Inferior parietal cortex (tissue), 1 donor: ENCODE data around the gene PRLR.
A peak's percentile ranks its signal among the peaks of the same experiment; 100 is the strongest.

ENCODE experiments used
- DNase-seq: peaks from one replicate; pipeline ENCODE4 v3.0.0-alpha.2; 2016; ENCODE audit errors: extremely low spot score

PRLR gene

DNA sequence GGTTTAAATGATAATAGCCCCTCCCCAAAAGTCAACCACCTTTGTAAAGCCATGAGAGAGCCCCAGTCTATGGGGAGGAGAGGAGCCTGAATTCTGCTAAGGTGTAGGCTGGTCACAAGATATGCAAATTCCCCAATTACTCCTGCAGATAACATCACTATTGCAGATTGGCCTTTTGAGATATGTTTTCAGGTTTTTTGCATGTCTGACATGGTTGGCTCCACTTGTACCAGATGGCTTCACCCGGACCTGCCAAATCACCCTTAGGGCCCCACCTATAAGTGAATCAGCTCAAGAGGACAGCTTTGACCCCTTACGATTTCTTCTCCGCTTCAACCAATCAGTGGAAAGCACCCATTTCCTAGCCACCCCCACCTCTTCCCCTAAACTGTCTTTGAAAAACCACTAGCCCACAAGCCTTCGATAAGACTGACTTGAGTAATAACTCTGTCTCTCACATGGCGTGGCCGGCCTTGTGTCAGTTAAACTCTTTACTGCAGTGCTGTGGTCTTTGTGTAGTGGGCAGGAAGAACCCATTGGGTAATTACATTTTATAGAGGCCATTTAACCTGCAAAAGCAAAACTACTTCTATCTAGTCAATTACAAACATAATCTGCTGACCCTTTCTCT, 69.7 kb downstream of the PRLR start:
- DNase-seq = no peak

- DNase-seq = no peak
Measured at GRCh38 chr5:35159370-35159742, 70.9 kb downstream of the PRLR start.

DNA sequence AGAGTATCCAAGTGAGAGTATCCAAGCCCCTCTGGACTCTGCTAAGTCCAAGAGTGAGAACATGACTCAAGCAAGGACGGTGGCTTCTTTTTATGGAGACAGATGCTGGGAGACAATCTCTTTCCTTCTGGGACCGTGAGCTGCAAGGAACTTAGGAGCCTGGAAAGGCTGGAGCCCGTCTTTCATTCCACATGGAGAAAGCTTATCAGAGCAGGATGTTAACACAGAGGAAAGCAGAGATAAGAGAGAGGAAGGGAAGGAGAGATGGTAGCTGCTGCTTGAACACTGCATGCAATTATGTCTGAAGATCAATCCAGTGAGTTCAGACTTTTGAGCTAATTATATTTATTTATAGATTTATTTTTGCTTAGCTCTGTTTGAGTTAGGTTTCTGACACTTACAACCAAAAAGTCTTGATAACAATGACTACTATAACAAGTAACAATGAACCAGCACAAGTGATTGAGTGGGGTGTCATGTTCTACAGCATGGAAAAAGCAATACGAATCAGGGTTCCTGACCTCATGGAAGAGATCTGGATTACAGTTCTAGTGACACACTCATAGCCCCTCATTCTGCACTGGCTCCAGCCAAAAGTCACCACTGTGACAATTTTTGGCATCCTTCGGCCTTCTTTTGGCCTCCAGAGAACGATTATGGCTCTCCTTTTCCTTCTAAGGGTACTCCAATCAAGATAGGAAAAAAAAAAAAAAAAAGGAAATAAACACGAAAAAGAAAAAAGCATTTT, 71.5 kb downstream of the PRLR start:
- no peak for DNase-seq

- DNase-seq = no peak
Measured at GRCh38 chr5:35158204-35158603, 72.1 kb downstream of the PRLR start.

DNA sequence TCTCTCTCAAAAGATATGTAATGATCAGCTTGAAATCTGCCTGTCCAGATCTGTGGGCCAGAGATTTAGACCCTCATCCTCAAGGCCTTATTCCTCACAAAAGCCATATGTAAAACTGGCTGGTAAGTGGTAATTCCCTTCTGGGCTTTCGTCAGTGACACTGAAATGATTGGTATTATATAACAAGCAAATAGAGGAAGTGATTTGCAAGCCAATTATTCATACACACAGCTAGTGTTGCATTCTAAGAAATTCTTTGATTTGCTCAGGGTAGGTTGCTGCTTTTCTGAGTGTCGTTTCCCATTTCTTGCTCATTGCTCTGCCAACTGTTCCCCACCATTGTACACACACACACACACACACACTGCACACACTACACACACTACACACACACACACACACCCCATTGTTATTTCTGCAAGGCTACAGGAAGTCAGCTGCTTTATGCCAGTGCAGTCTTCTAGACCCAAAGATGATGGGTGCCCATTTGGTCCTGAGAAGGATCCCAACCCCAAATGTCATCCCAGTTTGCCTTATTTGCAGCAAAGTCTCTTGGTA, 76.8 kb downstream of the PRLR start:
- no peak for DNase-seq

DNA sequence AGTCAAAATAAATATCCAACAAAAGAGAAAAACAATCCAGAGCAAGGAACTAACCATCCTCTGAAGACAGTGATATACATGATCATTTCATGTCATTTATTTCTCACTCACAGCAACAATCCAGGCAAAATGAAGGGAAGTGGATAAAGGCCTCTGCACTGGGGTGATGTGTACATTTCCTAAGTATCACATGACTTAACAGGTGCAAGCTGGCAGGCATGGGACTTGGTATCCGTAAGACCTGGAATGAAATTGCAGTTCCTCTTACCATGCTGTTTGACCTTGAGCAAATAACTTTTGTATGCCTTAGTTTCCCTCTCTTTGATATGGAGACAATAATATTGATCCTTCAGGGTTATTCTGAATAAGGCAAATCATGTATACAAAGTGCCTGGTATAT, 77.6 kb downstream of the PRLR start:
- DNase-seq = no peak

GRCh38 chr5:35151146-35151920, 79.0 kb downstream of the PRLR start:
- DNase-seq = peak; percentile 48

DNA sequence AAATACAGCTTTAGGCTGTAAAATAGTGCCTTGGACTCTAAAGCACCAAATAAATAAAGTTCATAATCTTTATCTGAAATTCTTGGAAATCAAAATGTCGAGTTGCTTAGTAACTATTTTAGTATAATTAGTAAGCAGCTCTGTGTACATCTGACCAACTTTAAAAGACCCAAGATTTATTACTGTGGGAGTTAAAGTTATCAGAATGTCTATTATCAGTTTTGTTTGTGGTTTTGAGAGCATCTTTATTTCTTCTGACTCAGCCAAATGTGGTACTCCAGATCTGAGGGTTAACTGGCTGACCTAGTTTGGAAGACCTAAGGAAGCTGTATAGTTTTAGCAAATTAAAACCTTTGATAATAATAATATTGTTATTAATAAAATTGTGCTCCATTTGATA, 81.2 kb downstream of the PRLR start:
- DNase-seq = no peak

- no peak for DNase-seq
Measured at GRCh38 chr5:35146406-35146805, 83.9 kb downstream of the PRLR start.

- no peak for DNase-seq
Measured at GRCh38 chr5:35145691-35146317, 84.5 kb downstream of the PRLR start.

DNA sequence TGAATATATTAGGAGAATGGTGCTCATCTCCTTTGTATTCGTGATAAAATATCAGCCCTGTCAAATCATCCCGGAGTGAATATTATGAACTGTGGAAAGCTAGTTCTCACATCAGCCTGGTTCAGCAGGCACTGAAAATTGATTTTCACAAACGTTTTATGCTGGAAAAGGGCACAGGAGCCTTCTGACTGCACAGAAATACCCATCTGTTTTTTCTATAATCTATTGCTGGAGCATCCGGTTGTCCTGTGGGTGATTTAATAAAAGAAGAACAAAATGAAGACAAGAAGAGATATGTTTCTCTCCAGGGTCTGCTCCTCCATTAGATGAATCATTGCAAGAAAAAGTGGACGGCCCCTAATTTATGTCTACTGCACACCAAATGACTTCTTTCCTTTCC, 85.3 kb downstream of the PRLR start:
- DNase-seq = no peak

DNA sequence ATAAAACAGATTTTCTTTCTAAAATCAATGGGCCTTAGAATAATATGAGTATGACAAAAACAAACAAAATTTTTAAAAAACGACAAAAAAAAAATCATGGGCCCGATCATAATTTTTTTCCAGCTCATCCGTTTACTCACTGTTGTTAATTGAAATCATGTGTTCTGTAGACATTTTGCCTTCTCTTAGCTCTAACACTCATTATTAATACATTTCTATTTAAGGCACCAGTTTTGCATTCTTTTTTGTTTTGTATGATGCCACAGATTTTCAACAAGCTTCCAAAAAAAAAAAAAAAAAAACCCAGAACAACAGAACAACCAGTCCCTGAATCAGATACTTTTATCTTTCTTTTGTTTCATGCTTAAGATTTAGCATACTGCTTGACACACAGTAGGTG, 86.4 kb downstream of the PRLR start:
- no peak for DNase-seq

GRCh38 chr5:35141739-35142138, 88.5 kb downstream of the PRLR start:
- no peak for DNase-seq

DNA sequence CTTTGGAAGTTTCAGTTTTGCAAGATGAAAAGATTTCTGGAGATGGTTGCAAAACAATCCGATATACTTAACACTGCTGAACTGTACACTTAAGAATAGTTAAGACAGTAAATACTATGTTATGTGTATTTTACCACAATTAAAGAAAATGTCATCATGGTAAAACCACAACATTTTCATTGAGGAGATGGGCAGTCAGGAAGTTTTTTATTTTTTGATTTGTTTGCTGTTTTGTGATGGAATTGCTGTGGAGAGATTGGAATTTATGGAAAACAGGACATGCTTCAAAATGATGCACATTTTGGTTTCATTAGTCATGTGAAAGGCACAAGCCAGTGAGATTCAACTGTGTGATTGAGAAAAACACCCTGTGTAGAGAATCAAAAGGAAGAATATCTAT, 92.1 kb downstream of the PRLR start:
- DNase-seq = no peak

- no peak for DNase-seq
Measured at GRCh38 chr5:35136386-35136785, 93.9 kb downstream of the PRLR start.

DNA sequence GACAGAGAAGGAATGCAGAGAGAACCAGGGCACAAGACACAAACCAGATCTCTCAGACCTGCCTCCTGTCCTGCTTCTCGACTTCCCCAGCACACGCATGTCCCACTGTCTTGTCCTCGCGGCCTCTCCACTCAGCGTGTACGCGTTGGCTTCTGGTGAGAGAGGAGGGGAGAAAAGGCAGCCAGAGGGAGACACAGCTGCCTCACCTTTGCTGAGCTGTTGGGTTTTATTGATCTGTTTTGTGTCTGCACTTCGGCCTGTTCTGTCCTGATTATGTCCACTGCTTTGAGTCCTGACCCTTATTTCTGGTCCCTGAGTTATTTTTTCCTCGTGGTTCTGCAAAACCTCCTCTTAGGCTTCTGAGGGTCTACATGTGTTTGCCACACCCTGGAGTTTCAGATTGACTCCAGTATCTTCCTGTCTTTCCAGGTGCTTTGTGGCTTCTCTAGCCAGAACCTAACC, 95.0 kb downstream of the PRLR start:
- no peak for DNase-seq

- DNase-seq = no peak
Measured at GRCh38 chr5:35134278-35135030, 95.8 kb downstream of the PRLR start.

GRCh38 chr5:35133186-35133585, 97.1 kb downstream of the PRLR start:
- no peak for DNase-seq

DNA sequence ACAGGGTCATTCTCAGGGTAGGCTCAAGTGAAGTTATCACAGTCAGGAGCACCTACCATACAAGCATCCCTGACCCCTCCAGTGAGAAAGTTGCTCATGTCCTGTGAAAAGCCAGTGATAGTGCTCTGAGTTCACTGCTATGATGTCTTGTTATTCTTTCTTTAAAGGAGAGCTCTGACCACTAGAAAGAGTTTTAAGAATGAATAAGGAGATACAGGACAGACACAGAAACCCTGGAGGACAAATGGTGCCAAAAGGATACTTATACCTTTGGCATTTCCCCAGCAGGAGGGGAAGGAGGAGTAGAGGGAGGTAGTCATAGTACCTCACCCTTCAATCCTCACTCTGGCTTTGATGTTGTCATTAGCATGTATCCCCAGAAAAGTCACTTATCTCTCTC, 98.6 kb downstream of the PRLR start:
- DNase-seq = no peak

GRCh38 chr5:35129921-35130485, 100.3 kb downstream of the PRLR start:
- DNase-seq = no peak

DNA sequence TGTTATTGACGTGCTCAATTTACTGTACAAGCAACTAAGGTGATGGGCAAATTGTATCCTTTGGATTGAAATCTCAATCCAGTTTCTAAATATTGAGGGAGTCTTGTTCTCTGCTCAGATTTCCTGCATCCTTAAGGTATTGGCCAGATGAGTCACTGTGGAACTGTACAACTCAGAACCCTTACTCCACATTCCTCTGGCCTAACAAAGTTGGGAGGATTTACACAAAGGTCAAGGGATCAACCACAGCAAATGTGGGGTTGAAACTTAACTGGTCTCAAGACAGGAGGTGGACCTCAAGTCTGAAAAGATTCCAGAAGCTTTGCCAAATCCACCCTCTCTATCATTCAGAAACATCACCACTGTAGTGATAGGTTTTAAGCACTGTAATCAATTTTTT, 101.0 kb downstream of the PRLR start:
- no peak for DNase-seq
